Suppressor macrophage treated with lipopolysaccharide for 4 hours (primary cell): ENCODE measurements around the gene C12orf75.
A peak's percentile ranks its signal among the peaks of the same experiment; 100 is the strongest.
"Not testable (repeated sequence)": the region's sequence is repeated elsewhere in the genome, so short reads cannot be mapped to it uniquely, and the experiment has no call there.

Experiments used
- DNase-seq: peaks from one replicate; pipeline ENCODE4 v3.0.0-alpha.2; 2020

Gene C12orf75

DNA sequence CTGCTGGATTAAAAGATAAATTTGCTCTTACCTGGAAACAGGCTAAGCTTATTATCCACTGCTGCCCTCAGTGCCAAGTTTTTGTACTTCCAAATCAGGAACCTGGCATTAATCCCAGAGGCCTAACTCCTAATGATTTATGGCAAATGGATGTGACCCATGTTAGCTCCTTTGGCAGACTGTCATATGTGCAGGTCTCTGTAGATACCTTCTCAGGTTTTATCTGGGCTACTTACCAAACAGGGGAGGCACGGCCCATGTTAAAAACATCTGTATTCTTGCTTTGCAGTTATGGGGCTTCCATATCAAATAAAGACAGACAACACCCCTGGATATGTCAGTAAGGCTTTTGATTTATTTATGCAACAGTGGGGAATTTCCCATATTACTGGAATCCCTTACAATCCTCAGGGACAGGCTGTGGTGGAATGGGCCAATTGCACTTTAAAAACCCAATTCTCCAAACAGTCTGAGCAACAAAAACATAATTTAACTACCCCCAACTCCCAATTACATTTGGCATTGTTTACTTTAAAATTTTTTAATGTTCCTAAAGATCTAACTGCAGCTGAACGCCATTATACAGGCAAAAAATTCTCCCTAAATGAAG is 19.9 kb upstream of the C12orf75 start:
- DNase-seq, result not testable (repeated sequence)

DNA sequence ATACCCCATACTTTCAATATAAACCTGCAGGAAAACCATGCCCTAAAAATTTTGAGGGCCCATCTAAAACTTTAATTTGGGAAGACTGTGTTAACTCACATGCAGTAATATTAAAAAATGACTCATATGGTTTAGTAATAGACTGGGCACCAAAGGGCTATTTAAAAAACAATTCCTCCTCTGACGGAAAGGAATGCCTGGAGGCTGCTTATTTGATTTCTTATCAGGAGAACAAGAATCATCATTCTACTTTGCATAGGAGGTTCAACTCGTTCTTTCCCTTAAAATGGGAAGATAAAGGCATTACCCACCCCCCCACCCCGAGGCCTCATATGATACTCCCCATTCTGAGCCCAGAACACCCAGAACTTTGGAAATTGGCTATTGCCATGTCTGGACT is 18.6 kb upstream of the C12orf75 start:
- not testable (repeated sequence) for DNase-seq

DNA sequence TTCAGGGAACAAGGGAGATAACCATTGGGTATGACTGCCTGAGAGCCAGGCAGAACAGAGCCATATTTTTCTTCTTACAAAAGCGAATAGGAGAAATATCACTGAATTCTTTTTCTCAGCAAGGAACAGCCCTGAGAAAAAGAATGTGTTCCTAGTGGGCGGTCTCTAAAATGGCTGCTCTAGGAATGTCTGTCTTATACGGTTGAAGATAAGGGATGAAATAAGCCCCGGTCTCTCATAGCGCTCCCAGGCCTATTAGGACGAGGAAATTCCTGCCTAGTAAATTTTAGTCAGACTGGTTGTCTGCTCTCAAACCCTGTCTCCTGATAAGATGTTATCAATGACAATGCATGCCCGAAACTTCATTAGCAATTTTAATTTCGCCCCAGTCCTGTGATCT is 16.7 kb upstream of the C12orf75 start:
- not testable (repeated sequence) for DNase-seq

DNA sequence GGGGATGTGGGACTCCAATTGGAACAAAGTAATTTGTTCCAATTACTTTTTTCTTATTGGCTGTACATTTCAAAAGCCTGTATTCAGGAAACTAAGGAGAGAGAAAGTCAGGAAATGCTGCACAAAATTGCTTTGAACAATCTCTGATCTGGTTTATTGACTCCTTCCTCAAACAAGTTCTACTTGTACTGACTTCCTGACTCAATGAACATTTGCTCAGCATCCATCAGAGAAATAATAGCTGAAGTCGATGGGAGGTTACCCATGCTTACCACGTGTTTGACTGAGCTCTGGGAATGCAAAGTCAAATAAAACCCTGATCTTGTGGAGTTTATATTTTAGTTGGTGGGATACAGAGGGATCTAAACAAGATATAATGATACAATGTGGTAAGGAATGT is 15.4 kb upstream of the C12orf75 start:
- no peak for DNase-seq

- no peak for DNase-seq
Observed at GRCh38 chr12:105315726-105316125, 14.8 kb upstream of the C12orf75 start.

GRCh38 chr12:105316931-105317852 is 13.3 kb upstream of the C12orf75 start:
- no peak for DNase-seq

DNA sequence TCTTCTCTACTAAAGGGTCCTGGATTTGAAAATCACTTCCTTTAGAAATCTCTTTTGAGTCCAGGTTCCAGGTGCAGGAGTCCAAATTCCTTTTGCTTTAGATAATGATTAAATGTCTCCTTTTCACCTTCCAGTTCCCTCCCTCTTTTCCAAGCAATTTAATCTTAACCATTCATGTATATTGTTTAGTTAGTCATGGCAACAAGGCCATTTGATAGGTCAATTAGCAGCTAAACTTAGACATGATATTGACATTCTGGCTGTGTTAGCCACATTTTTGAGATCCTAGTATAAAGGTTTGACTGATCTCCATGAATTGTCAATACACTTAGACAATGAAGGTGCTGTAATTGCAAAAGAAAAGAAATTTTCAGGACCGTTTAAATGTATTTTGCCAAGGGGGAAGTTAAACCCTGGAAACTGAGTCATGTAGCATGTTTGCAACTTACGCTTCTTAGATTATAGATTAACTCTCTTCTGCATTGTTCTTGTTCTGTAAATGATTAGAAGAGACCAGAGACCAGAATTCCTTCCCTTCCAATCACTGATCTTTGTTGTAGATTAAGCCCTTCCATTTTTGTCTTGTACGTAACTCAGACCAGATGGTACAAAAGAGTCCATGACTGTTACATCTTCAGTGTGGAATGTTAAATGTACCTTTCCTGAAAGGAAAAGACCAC is 12.4 kb upstream of the C12orf75 start:
- DNase-seq, result no peak

- DNase-seq, result no peak
Observed at GRCh38 chr12:105318651-105319483, 11.6 kb upstream of the C12orf75 start.

DNA sequence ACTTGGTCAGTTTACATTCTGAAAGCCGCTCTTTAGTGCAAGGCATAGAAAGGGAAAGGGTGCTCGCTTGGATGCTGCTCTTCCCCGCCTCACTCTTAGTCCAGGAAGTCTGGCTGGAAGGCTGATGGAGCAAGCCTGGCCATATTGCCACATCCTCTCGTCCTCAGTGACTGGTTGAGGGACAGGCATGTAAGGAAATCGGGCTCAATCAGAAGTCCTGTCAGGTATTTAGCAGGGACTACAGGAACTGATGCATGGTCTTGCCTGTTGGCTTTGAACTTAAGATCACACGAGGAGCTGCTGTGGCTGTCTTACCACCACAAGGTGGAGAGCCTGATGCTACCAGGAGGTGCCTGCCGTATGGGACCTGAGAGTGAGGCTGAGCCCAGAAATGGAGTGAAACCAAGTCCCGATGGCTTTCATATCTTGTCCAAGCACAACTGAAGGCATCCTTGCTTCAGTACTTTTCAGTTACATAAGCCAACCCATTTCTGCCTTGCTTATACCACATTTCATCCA is 10.7 kb upstream of the C12orf75 start:
- DNase-seq, result no peak

DNA sequence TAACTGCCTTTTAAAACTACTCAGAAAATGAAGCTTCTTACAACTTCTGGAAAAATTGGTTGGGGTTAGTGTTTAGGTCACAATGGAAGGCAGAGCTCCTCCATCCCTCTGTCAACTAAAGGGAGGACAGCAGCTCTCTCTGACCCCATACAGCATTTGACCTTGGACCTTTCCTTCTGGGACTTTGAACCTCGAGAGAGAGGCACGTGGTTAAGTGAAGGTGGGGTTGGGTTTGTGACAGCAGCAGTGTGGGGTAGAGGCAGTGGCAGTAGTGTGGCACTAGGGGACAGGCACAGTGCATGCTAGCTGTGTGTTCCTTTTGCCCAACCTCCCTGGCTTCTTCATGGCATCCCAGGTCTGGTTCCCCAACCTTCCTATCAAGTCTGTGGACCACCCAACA is 9.4 kb upstream of the C12orf75 start:
- no peak for DNase-seq

- DNase-seq, result no peak
Observed at GRCh38 chr12:105322070-105322469, 8.4 kb upstream of the C12orf75 start.

- no peak for DNase-seq
Observed at GRCh38 chr12:105324704-105325103, 5.8 kb upstream of the C12orf75 start.

DNA sequence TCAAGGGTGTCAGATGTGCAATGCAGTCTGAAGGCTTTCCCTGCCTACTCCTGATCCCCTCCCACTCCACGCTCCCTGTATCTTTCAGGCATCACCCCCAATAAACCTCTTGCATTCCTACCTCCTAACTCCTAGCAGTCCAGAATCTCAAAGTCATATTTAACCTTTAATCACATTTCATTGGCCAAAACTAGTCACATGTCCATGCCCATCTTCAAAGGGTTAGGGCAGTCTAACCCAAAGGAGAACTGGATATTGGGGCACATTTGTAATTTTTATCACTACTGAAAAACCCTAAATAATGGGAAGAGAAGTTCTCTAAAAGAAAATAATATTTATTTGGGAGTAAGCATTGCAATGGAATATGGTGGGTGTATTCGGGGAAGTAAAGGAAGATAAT is 5.4 kb upstream of the C12orf75 start:
- no peak for DNase-seq

GRCh38 chr12:105329926-105330282 is 587 bp upstream of the C12orf75 start:
- no peak for DNase-seq

DNA sequence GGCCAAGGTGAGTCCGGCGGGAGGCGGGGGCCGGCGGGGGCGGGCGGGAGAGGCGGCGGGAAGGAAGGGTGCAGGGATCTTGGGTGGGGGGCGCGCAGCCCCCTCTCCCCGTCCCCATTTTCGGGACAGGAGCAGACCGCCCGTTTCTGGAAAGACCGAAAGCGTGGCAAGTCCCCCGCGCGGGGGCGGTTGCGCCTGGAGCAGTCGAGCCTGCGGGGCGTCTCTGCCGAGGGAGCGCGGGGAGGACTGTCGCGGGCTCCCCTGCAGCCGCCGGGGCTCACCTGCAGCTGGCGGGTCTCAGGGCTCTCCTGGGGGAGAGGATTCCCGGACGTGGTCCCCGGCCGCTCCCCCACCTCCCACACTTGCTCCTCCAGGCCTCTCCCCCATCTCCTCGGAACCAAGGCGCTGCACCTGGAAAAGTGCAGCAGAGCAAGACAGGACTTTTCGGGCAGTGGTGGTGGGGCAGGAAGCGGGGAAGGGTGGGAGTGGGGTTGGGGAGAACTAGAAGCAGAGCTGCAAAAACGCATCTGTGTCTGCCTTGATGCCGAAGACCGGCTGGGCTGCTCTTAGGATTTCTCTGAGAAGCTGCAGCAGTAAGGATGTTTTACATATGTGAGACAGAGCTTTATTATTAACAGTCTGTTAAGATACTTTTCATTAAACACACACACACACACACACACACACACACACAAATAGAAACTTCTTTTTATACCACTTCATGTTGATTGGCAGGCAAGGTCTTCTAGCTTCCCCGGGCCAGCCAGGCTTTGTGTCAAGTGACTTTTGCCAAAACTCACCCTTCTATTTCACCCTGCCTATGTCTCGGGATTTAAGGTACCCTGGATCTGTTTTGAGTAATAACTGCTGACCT is 677 bp downstream of the C12orf75 start:
- DNase-seq, result peak; percentile 27

GRCh38 chr12:105331805-105332251 is 1.3 kb downstream of the C12orf75 start:
- no peak for DNase-seq

DNA sequence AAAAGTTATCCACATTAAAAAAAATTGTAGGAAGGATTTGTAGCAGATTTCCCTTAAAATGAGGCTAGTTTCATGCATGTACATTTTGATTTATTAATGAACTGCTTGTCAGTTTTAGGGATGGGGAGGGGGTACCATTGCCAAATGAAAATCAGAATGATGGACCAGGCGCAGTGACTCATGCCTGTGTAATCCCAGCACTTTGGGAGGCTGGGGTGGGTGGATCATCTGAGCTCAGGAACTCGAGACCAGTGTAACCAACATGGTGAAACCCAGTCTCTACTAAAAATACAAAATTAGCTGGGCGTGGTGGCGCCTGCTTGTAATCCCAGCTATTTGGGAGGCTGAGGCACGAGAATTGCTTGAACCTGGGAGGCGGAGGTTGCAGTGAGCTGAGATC is 1.8 kb downstream of the C12orf75 start:
- DNase-seq, result peak; percentile 17

- DNase-seq, result no peak
Observed at GRCh38 chr12:105332925-105333324, 2.4 kb downstream of the C12orf75 start.

- DNase-seq, result no peak
Observed at GRCh38 chr12:105334001-105334400, 3.5 kb downstream of the C12orf75 start.

DNA sequence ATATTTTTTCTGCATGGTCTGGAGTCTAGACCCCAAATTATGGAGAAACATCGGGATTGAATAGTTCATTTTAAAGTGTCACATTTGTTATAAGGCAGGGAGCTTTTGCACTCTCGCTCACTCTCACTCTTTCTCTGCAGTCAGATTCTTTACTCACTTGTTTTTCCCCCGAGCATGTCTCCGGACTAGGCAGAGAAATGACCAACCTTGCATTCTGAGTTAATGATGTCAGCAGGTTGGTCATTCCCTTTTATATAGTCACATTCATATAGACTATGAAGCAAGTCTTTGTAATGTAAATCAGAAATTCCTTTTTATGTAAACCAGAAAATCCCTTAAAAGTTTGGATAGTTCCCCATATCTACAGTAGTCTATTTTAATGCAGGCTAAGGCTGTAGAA is 4.1 kb downstream of the C12orf75 start:
- DNase-seq, result peak; percentile 23

GRCh38 chr12:105335856-105336255 is 5.4 kb downstream of the C12orf75 start:
- DNase-seq, result peak; percentile 15

DNA sequence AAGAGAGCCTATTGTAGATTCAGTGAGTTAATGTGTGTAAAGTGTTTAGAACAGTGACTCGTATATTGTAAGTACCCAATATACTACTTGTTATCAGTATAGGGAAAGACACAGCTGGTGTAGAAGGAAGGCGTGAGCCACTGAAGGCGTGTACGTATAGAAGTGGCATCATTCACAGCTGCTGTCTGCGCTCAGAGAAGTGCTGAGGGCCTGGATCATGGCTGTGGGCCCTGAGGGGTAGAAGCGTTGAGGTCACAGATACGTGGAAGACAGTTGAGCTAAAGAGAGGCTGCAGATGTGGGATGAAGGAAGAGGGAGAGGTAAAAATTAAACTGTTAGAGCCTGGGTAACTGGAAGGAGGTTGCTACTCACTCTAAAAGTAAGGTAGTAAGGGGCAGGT is 5.9 kb downstream of the C12orf75 start:
- DNase-seq, result no peak
